Prostate gland (tissue), 2 donors: Measurements from ENCODE around the gene SSR3. TPM values are rescaled to one million over a fixed set of nuclear protein-coding genes. Genes with fewer than 3 reads are reported as not detected.

Source experiments
- DNase-seq: peaks from one replicate; pipeline ENCODE4 v3.0.0-alpha.2; 2019; ENCODE audit warnings: low spot score
- H3K27ac ChIP-seq, 2 donors: fragments of 200-600 bp; sonication (generic); 2 replicates each; pipeline ENCODE4 v1.5.1; 2017 to 2019
- H3K27me3 ChIP-seq: fragments of 200-600 bp; sonication (generic); replicated peaks from 2 replicates; pipeline ENCODE4 v1.5.1; 2019; ENCODE audit not compliant: insufficient read depth
- H3K36me3 ChIP-seq, 2 donors: fragments of 200-600 bp; sonication (generic); 1 replicate in 1 of 2; 2 replicates in 1 of 2; pipeline versions ENCODE4 v1.5.1 to v1.8.1; 2017 to 2019
- H3K4me1 ChIP-seq: fragments of 200-600 bp; sonication (generic); replicated peaks from 2 replicates; pipeline ENCODE4 v1.5.1; 2019
- H3K4me3 ChIP-seq, 2 donors: fragments of 200-600 bp; sonication (generic); 2 replicates each; pipeline ENCODE4 v1.5.1; 2017 to 2019
- H3K9me3 ChIP-seq: fragments of 200-600 bp; sonication (generic); 2 replicates; pipeline ENCODE4 v1.5.1; 2017
- POLR2A ChIP-seq: fragments of 450-650 bp; IDR thresholded peaks from one replicate; pipeline ENCODE4 v1.6.1; 2016; ENCODE audit warnings: antibody characterized with exemption, mild to moderate bottlenecking
- POLR2AphosphoS5 ChIP-seq: sonication (generic); formaldehyde crosslinking; IDR thresholded peaks from one replicate; pipeline ENCODE4 v1.6.1; 2017; ENCODE audit warnings: antibody characterized with exemption
- WGBS: methylation state at CpG from one replicate; pipeline ENCODE4 v1.1.5; 2018; 5-methylcytosine and 5-hydroxymethylcytosine counted together
- intact Hi-C: fragments of 100-400 bp; cut with DNase I; formaldehyde crosslinking; loops from one replicate; pipeline ENCODE4 v1.14.2; 2022
- total RNA-seq, 2 donors: library from RNA; depleted of rRNA; stranded (reverse); fragments of >200 nt; gene quantifications; one replicate each; pipeline ENCODE4 v1.1.0, GENCODE V29; 2016
- TF ChIP-seq, protein P1 (sequence below), 4 experiments: fragments of 200-600 bp in 2 of 4; fragments of 450-650 bp in 2 of 4; sonication (generic) in 2 of 4; IDR thresholded peaks; 1 replicate in 3 of 4; 2 replicates in 1 of 4; pipeline ENCODE4 v1.5.1; 2016 to 2019; ENCODE audit warnings: antibody characterized with exemption in 4 of 4, mild to moderate bottlenecking in 2 of 4, moderate library complexity in 2 of 4

Gene SSR3
- total RNA-seq, 2 donors from 2014 or later, result 102 to 142 TPM

DNA sequence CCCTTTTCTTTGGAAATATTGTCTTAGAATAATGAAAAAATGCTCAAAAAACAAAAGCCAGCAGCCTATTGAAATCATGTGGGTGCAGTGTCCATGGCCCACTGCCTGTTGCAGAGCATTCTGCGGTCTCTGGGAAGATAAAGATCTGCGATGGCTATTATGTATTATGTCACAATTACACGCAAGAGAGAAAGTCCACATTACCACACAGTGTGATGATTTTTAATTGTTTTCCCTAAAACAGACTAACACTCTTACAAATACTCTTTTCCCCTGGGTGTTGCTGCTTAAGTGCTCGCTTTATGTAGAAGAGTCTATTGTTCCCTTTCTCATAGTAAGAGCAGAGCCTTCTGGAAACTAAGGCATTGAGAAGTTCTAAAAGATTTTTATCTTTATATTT lies 32.2 kb downstream of the SSR3 start:
- no peak for DNase-seq
- no peaks in the 10 kb centered on the region for H3K4me1 ChIP-seq
- H3K9me3 ChIP-seq, result no peaks in the 10 kb centered on the region
- 58% methylated on average over 4 of the region's 4 CpGs for WGBS
- TF ChIP-seq POLR2A, result no peak
- TF ChIP-seq, protein P1, sequence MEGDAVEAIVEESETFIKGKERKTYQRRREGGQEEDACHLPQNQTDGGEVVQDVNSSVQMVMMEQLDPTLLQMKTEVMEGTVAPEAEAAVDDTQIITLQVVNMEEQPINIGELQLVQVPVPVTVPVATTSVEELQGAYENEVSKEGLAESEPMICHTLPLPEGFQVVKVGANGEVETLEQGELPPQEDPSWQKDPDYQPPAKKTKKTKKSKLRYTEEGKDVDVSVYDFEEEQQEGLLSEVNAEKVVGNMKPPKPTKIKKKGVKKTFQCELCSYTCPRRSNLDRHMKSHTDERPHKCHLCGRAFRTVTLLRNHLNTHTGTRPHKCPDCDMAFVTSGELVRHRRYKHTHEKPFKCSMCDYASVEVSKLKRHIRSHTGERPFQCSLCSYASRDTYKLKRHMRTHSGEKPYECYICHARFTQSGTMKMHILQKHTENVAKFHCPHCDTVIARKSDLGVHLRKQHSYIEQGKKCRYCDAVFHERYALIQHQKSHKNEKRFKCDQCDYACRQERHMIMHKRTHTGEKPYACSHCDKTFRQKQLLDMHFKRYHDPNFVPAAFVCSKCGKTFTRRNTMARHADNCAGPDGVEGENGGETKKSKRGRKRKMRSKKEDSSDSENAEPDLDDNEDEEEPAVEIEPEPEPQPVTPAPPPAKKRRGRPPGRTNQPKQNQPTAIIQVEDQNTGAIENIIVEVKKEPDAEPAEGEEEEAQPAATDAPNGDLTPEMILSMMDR (IDR thresholded peaks at IDR 0.05), result no peak
- TF ChIP-seq POLR2AphosphoS5, result no peak
- no peak overlapping the region for H3K27ac ChIP-seq
- intact Hi-C loops, result no loop called here
- no peak overlapping the region for H3K4me3 ChIP-seq
- H3K27me3 ChIP-seq, result no peaks in the 10 kb centered on the region
- no peaks in the 10 kb centered on the region for H3K36me3 ChIP-seq

DNA sequence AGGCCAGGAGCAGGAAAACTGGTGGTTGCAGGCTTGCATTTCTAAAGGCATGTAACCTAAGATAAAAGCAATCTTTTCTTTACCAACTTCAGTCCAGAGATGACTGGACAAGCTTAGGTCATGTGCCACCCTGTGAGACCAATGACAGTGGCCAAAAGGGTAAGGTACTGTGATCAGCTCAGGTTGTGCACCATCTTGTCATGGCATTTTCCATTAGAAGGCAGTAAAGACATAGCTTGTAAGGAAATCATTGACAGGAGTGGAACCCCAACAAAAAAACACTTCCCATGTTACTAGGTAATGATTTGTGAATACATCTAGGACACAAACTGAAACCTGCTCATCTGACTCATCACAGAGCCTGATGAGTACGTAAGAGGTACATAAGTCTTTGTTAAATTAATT lies 35.2 kb downstream of the SSR3 start:
- H3K4me3 ChIP-seq, result no peak overlapping the region
- H3K27ac ChIP-seq, result no peak overlapping the region
- no peaks in the 10 kb centered on the region for H3K4me1 ChIP-seq
- TF ChIP-seq POLR2AphosphoS5 (no peak), POLR2A (no peak)
- TF ChIP-seq, protein P1 (IDR thresholded peaks at IDR 0.05), result no peak
- WGBS, result 86% methylated on average over 1 of the region's 1 CpG
- H3K9me3 ChIP-seq, result no peaks in the 10 kb centered on the region
- no peak for DNase-seq
- intact Hi-C loops, result no loop called here
- no peaks in the 10 kb centered on the region for H3K36me3 ChIP-seq
- no peaks in the 10 kb centered on the region for H3K27me3 ChIP-seq

DNA sequence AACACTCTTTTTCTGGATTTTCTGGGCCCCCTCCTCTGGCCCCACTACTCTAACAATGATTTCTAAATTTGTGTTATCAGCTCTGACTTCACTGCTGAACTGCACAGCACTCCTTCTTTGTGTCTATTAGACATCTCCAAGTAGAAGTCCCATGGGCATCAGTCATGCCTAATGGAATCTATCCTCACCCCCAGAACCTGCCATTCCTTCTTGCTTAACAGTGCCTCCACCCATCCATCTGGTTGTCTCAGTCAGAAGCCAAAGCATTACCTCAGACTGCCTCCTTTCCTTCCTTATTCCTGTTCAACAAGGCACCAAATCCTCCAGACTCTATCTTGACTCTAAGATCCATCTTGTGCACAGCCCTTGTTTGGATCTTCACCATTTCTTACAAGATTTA lies 36.2 kb downstream of the SSR3 start:
- Histone ChIP-seq H3K4me1 (no peaks in the 10 kb centered on the region), H3K9me3 (no peaks in the 10 kb centered on the region), H3K27me3 (no peaks in the 10 kb centered on the region), H3K27ac (no peak overlapping the region), H3K4me3 (no peak overlapping the region), H3K36me3 (no peaks in the 10 kb centered on the region)
- DNase-seq, result no peak
- TF ChIP-seq, protein P1 (IDR thresholded peaks at IDR 0.05), result no peak
- no peak for TF ChIP-seq POLR2A
- no peak for TF ChIP-seq POLR2AphosphoS5
- intact Hi-C loops, result no loop called here

DNA sequence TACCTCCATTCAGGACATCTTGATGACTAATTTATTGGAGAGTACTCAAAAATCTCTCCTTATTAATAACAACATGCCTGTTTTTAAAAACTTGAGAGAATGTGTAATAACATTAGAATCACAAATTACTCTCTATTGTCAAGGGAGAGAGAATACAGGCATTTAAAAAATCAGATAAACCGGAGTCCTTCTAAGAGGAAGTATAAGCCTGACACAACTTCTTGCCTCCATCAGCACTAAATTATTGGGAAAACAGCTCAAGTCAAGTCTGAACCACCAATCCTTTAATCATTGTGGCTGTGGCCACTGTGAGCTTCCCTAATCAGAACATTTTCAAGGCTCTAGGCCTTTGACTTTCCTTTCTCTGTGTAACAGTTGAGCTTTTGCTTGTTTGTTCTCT lies 38.0 kb downstream of the SSR3 start:
- no peak overlapping the region for H3K27ac ChIP-seq
- no peak for DNase-seq
- no peaks in the 10 kb centered on the region for H3K27me3 ChIP-seq
- no peaks in the 10 kb centered on the region for H3K9me3 ChIP-seq
- WGBS, result 59% methylated on average over 1 of the region's 1 CpG
- TF ChIP-seq, protein P1 (IDR thresholded peaks at IDR 0.05), result no peak
- TF ChIP-seq POLR2AphosphoS5 (no peak), POLR2A (no peak)
- no peaks in the 10 kb centered on the region for H3K36me3 ChIP-seq
- H3K4me1 ChIP-seq, result no peaks in the 10 kb centered on the region
- H3K4me3 ChIP-seq, result no peak overlapping the region
- intact Hi-C loops, result no loop called here

DNA sequence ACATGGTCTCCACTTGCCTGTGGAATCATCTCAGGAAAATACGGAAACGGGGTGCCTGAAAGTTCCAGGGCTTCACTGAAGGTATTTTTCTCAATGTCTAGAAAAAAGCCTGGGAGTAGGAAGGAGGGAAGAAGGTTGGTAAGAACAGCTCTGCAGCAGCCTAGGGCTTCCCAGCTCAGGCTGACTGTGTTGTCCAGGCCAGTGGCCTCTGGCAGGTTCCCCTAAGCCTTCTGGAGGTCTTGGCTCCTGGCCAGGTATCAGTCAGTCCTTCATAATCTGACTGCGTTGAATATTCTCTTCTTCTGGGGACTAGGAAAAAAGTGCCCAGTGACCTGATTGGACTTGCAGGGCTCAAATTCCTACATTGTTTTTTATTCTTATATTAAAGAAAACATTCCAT lies 38.6 kb downstream of the SSR3 start:
- DNase-seq, result no peak
- TF ChIP-seq, protein P1 (IDR thresholded peaks at IDR 0.05), result no peak
- TF ChIP-seq POLR2A (no peak), POLR2AphosphoS5 (no peak)
- Histone ChIP-seq H3K36me3 (no peaks in the 10 kb centered on the region), H3K4me3 (no peak overlapping the region), H3K27me3 (no peaks in the 10 kb centered on the region), H3K4me1 (no peaks in the 10 kb centered on the region), H3K9me3 (no peaks in the 10 kb centered on the region), H3K27ac (no peak overlapping the region)
- intact Hi-C loops, result no loop called here
- 74% methylated on average over 3 of the region's 3 CpGs for WGBS
